ENCODE measurements around the gene SPG7.
"Not testable (repeated sequence)": the region's sequence is repeated elsewhere in the genome, so short reads cannot be mapped to it uniquely, and the experiment has no call there.

The SPG7 gene

GRCh38 chr16:89565506-89566372, 57.5 kb downstream of the SPG7 start:
- peak; percentile 26 for DNase-seq

GRCh38 chr16:89567656-89568594, 59.7 kb downstream of the SPG7 start:
- DNase-seq: no peak

GRCh38 chr16:89569506-89570341, 61.5 kb downstream of the SPG7 start:
- no peak for DNase-seq

- DNase-seq: no peak
These were observed 62.2 kb downstream of the SPG7 start for GRCh38 chr16:89570342-89570923.

- not testable (repeated sequence) for DNase-seq
These were observed 62.9 kb downstream of the SPG7 start for GRCh38 chr16:89570983-89571598.

- DNase-seq: no peak
These were observed 63.4 kb downstream of the SPG7 start for GRCh38 chr16:89571636-89572035.

GRCh38 chr16:89572073-89572484, 63.9 kb downstream of the SPG7 start:
- DNase-seq: no peak

- no peak for DNase-seq
These were observed 64.4 kb downstream of the SPG7 start for GRCh38 chr16:89572485-89573205.

- no peak for DNase-seq
These were observed 65.8 kb downstream of the SPG7 start for GRCh38 chr16:89573826-89574680.

- DNase-seq: no peak
These were observed 66.6 kb downstream of the SPG7 start for GRCh38 chr16:89574681-89575246.

GRCh38 chr16:89575247-89576152, 67.3 kb downstream of the SPG7 start, which contains the start of gene CPNE7:
CPNE7 (plus strand) TSS chr16:89575758; CDS start chr16:89575898, 140 bp downstream.
- DNase-seq: no peak

- no peak for DNase-seq
These were observed 68.2 kb downstream of the SPG7 start for GRCh38 chr16:89576153-89577054.

GRCh38 chr16:89577055-89577759, 69.0 kb downstream of the SPG7 start:
- DNase-seq: no peak

GRCh38 chr16:89579351-89579750, 71.1 kb downstream of the SPG7 start:
- DNase-seq: no peak

GRCh38 chr16:89581045-89581695, 73.0 kb downstream of the SPG7 start:
- DNase-seq: no peak

- no peak for DNase-seq
These were observed 73.8 kb downstream of the SPG7 start for GRCh38 chr16:89581861-89582563.
